ENCODE measurements around the gene TFR2.

TFR2 gene

GRCh38 chr7:100584683-100585510, 56.5 kb downstream of the TFR2 start:
- DNase-seq: no peak

- no peak for DNase-seq
These were observed 57.2 kb downstream of the TFR2 start for GRCh38 chr7:100584054-100584682.

GRCh38 chr7:100583132-100584053, 58.0 kb downstream of the TFR2 start:
- DNase-seq: peak in 1 of 2 donors; percentile 62

GRCh38 chr7:100582650-100583049, 58.7 kb downstream of the TFR2 start:
- no peak for DNase-seq

- DNase-seq: no peak
These were observed 59.2 kb downstream of the TFR2 start for GRCh38 chr7:100582041-100582579.

- no peak for DNase-seq
These were observed 60.7 kb downstream of the TFR2 start for GRCh38 chr7:100580466-100581283.

GRCh38 chr7:100578246-100579183, 62.8 kb downstream of the TFR2 start:
- DNase-seq: no peak

GRCh38 chr7:100577507-100577906, 63.8 kb downstream of the TFR2 start:
- no peak for DNase-seq

- no peak for DNase-seq
These were observed 64.2 kb downstream of the TFR2 start for GRCh38 chr7:100577103-100577502.

- no peak for DNase-seq
These were observed 64.9 kb downstream of the TFR2 start for GRCh38 chr7:100576384-100576993.

GRCh38 chr7:100575746-100576383, 65.5 kb downstream of the TFR2 start:
- DNase-seq: no peak

GRCh38 chr7:100575206-100575631, 66.1 kb downstream of the TFR2 start:
- no peak for DNase-seq

- DNase-seq: no peak
These were observed 66.8 kb downstream of the TFR2 start for GRCh38 chr7:100574362-100575205.

- no peak for DNase-seq
These were observed 67.5 kb downstream of the TFR2 start, which contains the start of gene SAP25 for GRCh38 chr7:100573691-100574361. Gene SAP25, minus strand, starts transcription at chr7:100573900. Its CDS starts 158 bp downstream, at chr7:100573742.

GRCh38 chr7:100572949-100573675, 68.2 kb downstream of the TFR2 start:
- DNase-seq: no peak

GRCh38 chr7:100572281-100572948, 68.9 kb downstream of the TFR2 start:
- DNase-seq: no peak

GRCh38 chr7:100571829-100572116, 69.6 kb downstream of the TFR2 start:
- no peak for DNase-seq
